Ascending aorta (tissue), 2 donors: ENCODE results near the gene MSRB3. TPM values are rescaled to one million over a fixed set of nuclear protein-coding genes. Genes with fewer than 3 reads are reported as not detected.

Source experiments
- DNase-seq, 2 donors: peaks; one replicate each; pipeline ENCODE4 v3.0.0-alpha.2; 2019; ENCODE audit warnings: low spot score in 2 of 2
- H3K27ac ChIP-seq, 2 donors: fragments of 200-600 bp; sonication (generic); one replicate each; pipeline ENCODE4 v1.5.1; 2016 to 2017; ENCODE audit warnings: mild to moderate bottlenecking in 1 of 2
- H3K27me3 ChIP-seq: fragments of 200-600 bp; sonication (generic); one replicate; pipeline ENCODE4 v1.5.1; 2017
- H3K36me3 ChIP-seq, 2 donors: fragments of 200-600 bp; sonication (generic); one replicate each; pipeline ENCODE4 v1.5.1; 2016
- H3K4me1 ChIP-seq, 2 donors: fragments of 200-600 bp; sonication (generic); one replicate each; pipeline ENCODE4 v1.5.1; 2016 to 2017; ENCODE audit warnings: mild to moderate bottlenecking in 1 of 2
- H3K4me3 ChIP-seq, 2 donors: fragments of 200-600 bp; sonication (generic); one replicate each; pipeline ENCODE4 v1.5.1; 2016 to 2017; ENCODE audit warnings: mild to moderate bottlenecking in 1 of 2
- H3K9me3 ChIP-seq, 2 donors: fragments of 200-600 bp; sonication (generic); one replicate each; pipeline ENCODE4 v1.5.1; 2016
- CTCF ChIP-seq, 3 experiments: fragments of 200-600 bp in 2 of 3; fragments of 450-650 bp in 1 of 3; sonication (generic) in 2 of 3; IDR thresholded peaks; one replicate each; pipeline ENCODE4 v1.5.1; 2016 to 2019; ENCODE audit warnings: antibody characterized with exemption in 3 of 3, mild to moderate bottlenecking in 1 of 3, moderate library complexity in 1 of 3
- intact Hi-C: fragments of 100-400 bp; cut with DNase I; formaldehyde crosslinking; loops from one replicate; pipeline ENCODE4 v1.15.1; 2023
- total RNA-seq: library from RNA; depleted of rRNA; stranded (reverse); fragments of >200 nt; gene quantifications from one replicate; pipeline ENCODE4 v1.1.0, GENCODE V29; 2016

Gene MSRB3
- total RNA-seq, 1 donor from 2014 or later, result 79.4 TPM

GRCh38 chr12:65343801-65344200 is 65.3 kb downstream of the MSRB3 start:
- intact Hi-C loops, result no loop called here
- no peaks in the 10 kb centered on the region for H3K27me3 ChIP-seq
- H3K27ac ChIP-seq, result no peak overlapping the region
- H3K36me3 ChIP-seq, result peaks cover 0 to 12% of the 10 kb centered on the region in 2 donors
- no peaks in the 10 kb centered on the region for H3K4me1 ChIP-seq
- no peak for DNase-seq
- TF ChIP-seq CTCF (IDR thresholded peaks at IDR 0.05), result no peak
- no peaks in the 10 kb centered on the region for H3K9me3 ChIP-seq
- no peak overlapping the region for H3K4me3 ChIP-seq

- Histone ChIP-seq H3K4me3 (no peak overlapping the region), H3K27ac (no peak overlapping the region), H3K9me3 (peaks cover 0 to 2% of the 10 kb centered on the region in 2 donors), H3K36me3 (peaks cover 0 to 4% of the 10 kb centered on the region in 2 donors), H3K4me1 (no peaks in the 10 kb centered on the region), H3K27me3 (no peaks in the 10 kb centered on the region)
- intact Hi-C loops, result no loop called here
- TF ChIP-seq CTCF (IDR thresholded peaks at IDR 0.05), result no peak
- no peak for DNase-seq
These were observed 77.0 kb downstream of the MSRB3 start for GRCh38 chr12:65355461-65355860.

GRCh38 chr12:65362234-65363031 is 84.0 kb downstream of the MSRB3 start:
- intact Hi-C loops, result no loop called here
- Histone ChIP-seq H3K27me3 (no peaks in the 10 kb centered on the region), H3K9me3 (no peaks in the 10 kb centered on the region), H3K4me3 (no peak overlapping the region), H3K4me1 (peaks cover 2 to 8% of the 10 kb centered on the region in 2 donors), H3K36me3 (peaks cover 0 to 7% of the 10 kb centered on the region in 2 donors), H3K27ac (no peak overlapping the region)
- DNase-seq, result no peak
- TF ChIP-seq CTCF (IDR thresholded peaks at IDR 0.05), result no peak

- intact Hi-C loops, result no loop called here
- no peak for TF ChIP-seq CTCF (IDR thresholded peaks at IDR 0.05)
- DNase-seq, result no peak
- H3K27ac ChIP-seq, result peak overlapping the region in 1 of 2 donors; percentile 45
- peaks cover 2 to 8% of the 10 kb centered on the region in 2 donors for H3K4me1 ChIP-seq
- H3K27me3 ChIP-seq, result no peaks in the 10 kb centered on the region
- no peak overlapping the region for H3K4me3 ChIP-seq
- H3K36me3 ChIP-seq, result peaks cover 0 to 9% of the 10 kb centered on the region in 2 donors
- no peaks in the 10 kb centered on the region for H3K9me3 ChIP-seq
These were observed 85.6 kb downstream of the MSRB3 start for GRCh38 chr12:65364046-65364445.

- TF ChIP-seq CTCF (IDR thresholded peaks at IDR 0.05), result no peak
- Histone ChIP-seq H3K27me3 (no peaks in the 10 kb centered on the region), H3K27ac (no peak overlapping the region), H3K4me1 (peaks cover 2 to 8% of the 10 kb centered on the region in 2 donors), H3K9me3 (no peaks in the 10 kb centered on the region), H3K4me3 (no peak overlapping the region), H3K36me3 (peaks cover 0 to 7% of the 10 kb centered on the region in 2 donors)
- intact Hi-C loops, result no loop called here
- DNase-seq, result no peak
These were observed 88.9 kb downstream of the MSRB3 start for GRCh38 chr12:65367396-65367795.
